CD14-positive monocyte (primary cell): ENCODE measurements around the gene ARV1. TPM values are rescaled to one million over a fixed set of nuclear protein-coding genes. Genes with fewer than 3 reads are reported as not detected.

Experiments used
- DNase-seq, 3 donors: peaks; one replicate each; pipeline ENCODE4 v3.0.0-alpha.2; 2011 to 2022
- H2AFZ ChIP-seq: 2 replicates; pipeline ENCODE4 v1.6.0; 2012; ENCODE audit warnings: mild to moderate bottlenecking, low read depth, low read length, inconsistent platforms; ENCODE audit not compliant: insufficient read depth, poor library complexity, severe bottlenecking
- H3K27ac ChIP-seq, 2 donors: 1 replicate in 1 of 2; 2 replicates in 1 of 2; pipeline ENCODE4 v1.5.1; 2012 to 2013; ENCODE audit warnings: low read length in 2 of 2, control low read depth in 1 of 2, inconsistent platforms in 1 of 2, low read depth in 1 of 2, mild to moderate bottlenecking in 1 of 2
- H3K27me3 ChIP-seq, 2 donors: one replicate each; pipeline versions ENCODE4 v1.6.0 to v1.6.1; 2011 to 2013; ENCODE audit warnings: low read length in 2 of 2; ENCODE audit not compliant: control insufficient read depth in 2 of 2, insufficient read depth in 2 of 2
- H3K36me3 ChIP-seq, 2 donors: replicated peaks in 1 of 2; 1 replicate in 1 of 2; 2 replicates in 1 of 2; pipeline versions ENCODE4 v1.5.1 to v1.6.1; 2012 to 2013; ENCODE audit warnings: low read length in 2 of 2, control low read depth in 1 of 2, inconsistent platforms in 1 of 2, mild to moderate bottlenecking in 1 of 2; ENCODE audit not compliant: insufficient read depth in 2 of 2, control insufficient read depth in 1 of 2
- H3K4me1 ChIP-seq, 2 donors: 1 replicate in 1 of 2; 2 replicates in 1 of 2; pipeline versions ENCODE4 v1.5.1 to v1.6.1; 2012 to 2013; ENCODE audit warnings: low read length in 2 of 2, control low read depth in 1 of 2, inconsistent platforms in 1 of 2, mild to moderate bottlenecking in 1 of 2, moderate library complexity in 1 of 2; ENCODE audit not compliant: insufficient read depth in 2 of 2, control insufficient read depth in 1 of 2
- H3K4me2 ChIP-seq: replicated peaks from 2 replicates; pipeline ENCODE3; 2012; ENCODE audit warnings: low read length, moderate library complexity, mild to moderate bottlenecking; ENCODE audit not compliant: poor library complexity, severe bottlenecking; ENCODE audit errors: extremely low read depth
- H3K4me3 ChIP-seq, 3 experiments: fragments of 200-600 bp in 1 of 3; sonication (generic) in 1 of 3; replicated peaks in 1 of 3; 1 replicate in 2 of 3; 2 replicates in 1 of 3; pipeline ENCODE4 v1.5.1; 2011 to 2013; ENCODE audit warnings: low read length in 3 of 3, mild to moderate bottlenecking in 3 of 3, control low read depth in 2 of 3, low read depth in 2 of 3, inconsistent platforms in 1 of 3, moderate library complexity in 1 of 3
- H3K79me2 ChIP-seq: 2 replicates; pipeline ENCODE4 v1.6.0; 2012; ENCODE audit warnings: mild to moderate bottlenecking, control low read depth, inconsistent platforms, low read length, moderate library complexity; ENCODE audit not compliant: insufficient read depth
- H3K9ac ChIP-seq: 2 replicates; pipeline ENCODE4 v1.6.0; 2017; ENCODE audit warnings: low read length, mild to moderate bottlenecking; ENCODE audit not compliant: insufficient read depth, poor library complexity, severe bottlenecking
- H3K9me3 ChIP-seq, 2 donors: replicated peaks in 1 of 2; 1 replicate in 1 of 2; 2 replicates in 1 of 2; pipeline versions ENCODE4 v1.5.1 to v1.6.1; 2012 to 2013; ENCODE audit warnings: low read length in 2 of 2, control low read depth in 1 of 2; ENCODE audit not compliant: control insufficient read depth in 1 of 2, insufficient read depth in 1 of 2
- H4K20me1 ChIP-seq: 2 replicates; pipeline ENCODE4 v1.6.0; 2012; ENCODE audit warnings: mild to moderate bottlenecking, low read length, control low read depth, moderate library complexity; ENCODE audit not compliant: insufficient read depth
- H3K27ac Mint-ChIP-seq, 7 donors: one replicate each; pipeline ENCODE4 v1.8.0; 2020; ENCODE audit warnings: mild to moderate bottlenecking in 7 of 7, mixed read lengths in 7 of 7, moderate library complexity in 6 of 7, inconsistent platforms in 2 of 7
- H3K27me3 Mint-ChIP-seq, 3 donors: one replicate each; pipeline ENCODE4 v1.8.0; 2021 to 2022; ENCODE audit warnings: low read depth in 3 of 3, mild to moderate bottlenecking in 3 of 3, mixed read lengths in 3 of 3, moderate library complexity in 3 of 3, inconsistent platforms in 1 of 3
- H3K36me3 Mint-ChIP-seq, 2 donors: one replicate each; pipeline ENCODE4 v1.8.0; 2020; ENCODE audit warnings: mixed read lengths in 2 of 2, inconsistent platforms in 1 of 2, mild to moderate bottlenecking in 1 of 2
- H3K4me1 Mint-ChIP-seq: one replicate; pipeline ENCODE4 v1.8.0; 2020; ENCODE audit warnings: mild to moderate bottlenecking, mixed read lengths
- H3K4me3 Mint-ChIP-seq, 2 donors: one replicate each; pipeline ENCODE4 v1.8.0; 2020; ENCODE audit warnings: mild to moderate bottlenecking in 2 of 2, mixed read lengths in 2 of 2, moderate library complexity in 1 of 2
- H3K9me3 Mint-ChIP-seq, 7 donors: one replicate each; pipeline ENCODE4 v1.8.0; 2020 to 2022; ENCODE audit warnings: mixed read lengths in 7 of 7, mild to moderate bottlenecking in 6 of 7, moderate library complexity in 6 of 7, inconsistent platforms in 2 of 7
- WGBS: methylation state at CpG from one replicate; pipeline ENCODE4 v1.1.5; 2013; ENCODE audit warnings: missing lambda C conversion rate; ENCODE audit not compliant: insufficient coverage; 5-methylcytosine and 5-hydroxymethylcytosine counted together
- intact Hi-C, 2 donors: fragments of 100-400 bp; cut with micrococcal nuclease; formaldehyde crosslinking; loops; one replicate each; pipeline versions ENCODE4 v1.15.0 to v1.15.1; 2023
- polyA plus RNA-seq, 3 donors: library from polyadenylated mRNA; depleted of rRNA in 1 of 3; unstranded in 2 of 3; stranded (reverse) in 1 of 3; fragments of 300-500 nt in 2 of 3; fragments of >200 nt in 1 of 3; fragmentation: Illumina TruSeq in 2 of 3; gene quantifications; 1 replicate in 2 of 3; 2 replicates in 1 of 3; pipeline ENCODE4 v1.2.3, GENCODE V29; 2012 to 2021
- TF ChIP-seq, protein P1 (sequence below): fragments of 200-600 bp; IDR thresholded peaks from one replicate; pipeline ENCODE4 v1.8.0; 2022; ENCODE audit warnings: antibody characterized with exemption, mild to moderate bottlenecking

Gene ARV1
- polyA plus RNA-seq, 3 donors = 7.7 to 19.2 (median 15.0) TPM

DNA sequence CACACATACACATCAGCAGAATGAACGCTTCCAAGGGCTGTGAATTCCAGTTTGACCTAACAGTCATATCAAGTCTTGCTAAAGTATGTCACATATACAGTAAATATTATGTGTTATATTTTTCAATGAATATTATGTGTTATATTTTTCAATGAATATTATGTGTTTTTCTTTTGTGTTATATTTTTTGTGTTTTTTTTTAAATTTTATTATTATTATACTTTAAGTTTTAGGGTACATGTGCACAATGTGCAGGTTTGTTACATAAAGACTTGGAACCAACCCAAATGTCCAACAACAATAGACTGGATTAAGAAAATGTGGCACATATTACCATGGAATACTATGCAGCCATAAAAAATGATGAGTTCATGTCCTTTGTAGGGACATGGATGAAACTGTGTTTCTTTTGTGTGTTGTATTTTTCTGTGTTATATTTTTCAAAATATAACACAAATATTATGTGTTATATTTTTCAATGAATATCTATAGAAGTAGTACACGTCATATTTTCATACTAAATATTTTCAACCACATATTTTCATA, 35.8 kb upstream of the ARV1 start:
- peaks cover 45 to 93% of the 10 kb centered on the region in 2 donors for H3K36me3 ChIP-seq
- WGBS = no CpG with 5 or more reads among the region's 2 CpGs

DNA sequence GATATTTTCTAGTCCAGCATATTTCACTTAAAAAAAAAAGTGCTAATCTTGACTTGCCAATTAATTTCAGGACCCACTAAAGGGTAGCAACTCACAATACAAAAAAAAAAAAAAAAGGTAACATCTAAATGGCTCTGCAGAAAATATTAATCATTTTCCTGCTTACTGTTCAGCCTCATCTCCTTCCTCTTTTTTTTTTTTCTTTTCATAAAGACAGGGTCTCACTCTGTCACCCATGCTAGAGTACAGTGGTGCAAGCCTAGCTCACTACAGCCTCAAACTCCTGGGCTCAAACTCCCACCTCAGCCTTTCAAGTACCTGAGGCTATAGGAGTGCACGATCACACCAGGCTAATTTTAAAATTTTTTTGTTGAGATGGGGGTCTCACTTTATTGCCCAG, 30.6 kb upstream of the ARV1 start:
- WGBS = no CpG with 5 or more reads among the region's 1 CpG
- H3K9ac ChIP-seq = no peak overlapping the region
- H3K27me3 ChIP-seq = no peaks in the 10 kb centered on the region
- H3K4me1 Mint-ChIP-seq = peaks cover 5% of the 10 kb centered on the region
- H3K4me3 Mint-ChIP-seq = no peak overlapping the region
- no peaks in the 10 kb centered on the region for H3K9me3 ChIP-seq
- H4K20me1 ChIP-seq = peaks cover 8% of the 10 kb centered on the region
- TF ChIP-seq, protein P1, sequence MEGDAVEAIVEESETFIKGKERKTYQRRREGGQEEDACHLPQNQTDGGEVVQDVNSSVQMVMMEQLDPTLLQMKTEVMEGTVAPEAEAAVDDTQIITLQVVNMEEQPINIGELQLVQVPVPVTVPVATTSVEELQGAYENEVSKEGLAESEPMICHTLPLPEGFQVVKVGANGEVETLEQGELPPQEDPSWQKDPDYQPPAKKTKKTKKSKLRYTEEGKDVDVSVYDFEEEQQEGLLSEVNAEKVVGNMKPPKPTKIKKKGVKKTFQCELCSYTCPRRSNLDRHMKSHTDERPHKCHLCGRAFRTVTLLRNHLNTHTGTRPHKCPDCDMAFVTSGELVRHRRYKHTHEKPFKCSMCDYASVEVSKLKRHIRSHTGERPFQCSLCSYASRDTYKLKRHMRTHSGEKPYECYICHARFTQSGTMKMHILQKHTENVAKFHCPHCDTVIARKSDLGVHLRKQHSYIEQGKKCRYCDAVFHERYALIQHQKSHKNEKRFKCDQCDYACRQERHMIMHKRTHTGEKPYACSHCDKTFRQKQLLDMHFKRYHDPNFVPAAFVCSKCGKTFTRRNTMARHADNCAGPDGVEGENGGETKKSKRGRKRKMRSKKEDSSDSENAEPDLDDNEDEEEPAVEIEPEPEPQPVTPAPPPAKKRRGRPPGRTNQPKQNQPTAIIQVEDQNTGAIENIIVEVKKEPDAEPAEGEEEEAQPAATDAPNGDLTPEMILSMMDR = no peak
- peaks cover 46 to 83% of the 10 kb centered on the region in 2 donors for H3K36me3 ChIP-seq
- H3K4me2 ChIP-seq = no peak overlapping the region
- peaks cover 65 to 85% of the 10 kb centered on the region in 2 donors for H3K36me3 Mint-ChIP-seq
- H3K4me1 ChIP-seq = no peaks in the 10 kb centered on the region
- no peak for DNase-seq
- intact Hi-C loops = no loop called here
- no peak overlapping the region for H3K4me3 ChIP-seq
- no peak overlapping the region for H2AFZ ChIP-seq
- no peaks in the 10 kb centered on the region for H3K27me3 Mint-ChIP-seq
- H3K27ac ChIP-seq = no peak overlapping the region
- peaks cover 0 to 1% (median 0%) of the 10 kb centered on the region in 7 donors for H3K9me3 Mint-ChIP-seq
- no peaks in the 10 kb centered on the region for H3K79me2 ChIP-seq
- peak overlapping the region in 2 of 7 donors; percentile 11 to 47 for H3K27ac Mint-ChIP-seq

More for the DNA sequence above, 35.8 kb upstream of the ARV1 start:
- Histone ChIP-seq H3K9ac (no peak overlapping the region), H2AFZ (no peak overlapping the region), H3K4me1 (no peaks in the 10 kb centered on the region), H3K4me3 (no peak overlapping the region), H3K27me3 (no peaks in the 10 kb centered on the region), H3K27ac (no peak overlapping the region), H4K20me1 (no peaks in the 10 kb centered on the region), H3K79me2 (no peaks in the 10 kb centered on the region), H3K4me2 (no peak overlapping the region), H3K9me3 (no peaks in the 10 kb centered on the region)
- TF ChIP-seq, protein P1 = no peak
- H3K9me3 Mint-ChIP-seq = peaks cover 0 to 1% (median 0%) of the 10 kb centered on the region in 7 donors
- H3K27me3 Mint-ChIP-seq = no peaks in the 10 kb centered on the region
- no peaks in the 10 kb centered on the region for H3K4me1 Mint-ChIP-seq
- DNase-seq = no peak
- no peak overlapping the region for H3K27ac Mint-ChIP-seq
- intact Hi-C loops = no loop called here
- peaks cover 58 to 77% of the 10 kb centered on the region in 2 donors for H3K36me3 Mint-ChIP-seq
- H3K4me3 Mint-ChIP-seq = no peak overlapping the region
